Inferior parietal cortex (tissue), 1 donor: ENCODE results near the gene SYNE3.

Experiments
- DNase-seq: peaks from one replicate; pipeline ENCODE4 v3.0.0-alpha.2; 2016; ENCODE audit errors: extremely low spot score

Gene SYNE3

GRCh38 chr14:95505030-95505589 lies 11.3 kb downstream of the SYNE3 start:
- no peak for DNase-seq

- DNase-seq: no peak
Measured at GRCh38 chr14:95504135-95505029, 12.1 kb downstream of the SYNE3 start.

DNA sequence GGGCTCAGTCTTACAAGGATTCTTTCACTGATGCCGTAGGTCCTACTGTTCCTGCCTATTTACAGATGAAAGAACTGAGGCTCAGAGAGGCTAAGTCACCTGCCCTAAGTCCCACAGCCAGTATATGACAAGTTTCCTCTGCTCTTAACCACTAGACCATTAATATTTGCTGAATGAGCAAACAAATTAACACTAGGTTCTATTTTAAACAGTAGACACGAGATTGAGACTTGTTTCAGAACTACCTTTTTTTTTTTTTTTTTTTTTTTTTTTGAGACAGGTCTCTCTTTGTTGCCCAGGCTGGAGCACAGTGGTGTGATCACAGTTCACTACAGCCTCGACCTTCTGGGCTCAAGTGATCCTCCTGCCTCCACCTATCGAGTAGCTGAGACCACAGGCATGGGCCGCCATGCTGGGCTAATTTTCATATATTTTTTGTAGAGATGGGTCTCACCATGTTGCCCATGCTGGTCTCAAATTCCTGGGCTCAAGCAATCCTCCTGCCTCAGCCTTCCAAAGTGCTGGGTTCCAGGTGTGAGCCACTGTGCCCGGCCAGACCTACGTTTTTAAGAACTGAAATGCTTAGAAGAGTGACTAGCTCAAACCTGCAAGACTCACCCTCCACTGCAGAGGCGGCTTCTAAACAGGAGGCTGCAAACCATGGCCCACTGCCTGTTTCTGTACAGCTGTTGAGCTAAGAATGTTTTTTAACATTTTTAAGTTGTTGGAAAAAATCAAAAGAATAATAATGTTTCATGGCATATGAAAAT lies 12.9 kb downstream of the SYNE3 start:
- no peak for DNase-seq

- no peak for DNase-seq
Measured at GRCh38 chr14:95502381-95502950, 14.0 kb downstream of the SYNE3 start.

DNA sequence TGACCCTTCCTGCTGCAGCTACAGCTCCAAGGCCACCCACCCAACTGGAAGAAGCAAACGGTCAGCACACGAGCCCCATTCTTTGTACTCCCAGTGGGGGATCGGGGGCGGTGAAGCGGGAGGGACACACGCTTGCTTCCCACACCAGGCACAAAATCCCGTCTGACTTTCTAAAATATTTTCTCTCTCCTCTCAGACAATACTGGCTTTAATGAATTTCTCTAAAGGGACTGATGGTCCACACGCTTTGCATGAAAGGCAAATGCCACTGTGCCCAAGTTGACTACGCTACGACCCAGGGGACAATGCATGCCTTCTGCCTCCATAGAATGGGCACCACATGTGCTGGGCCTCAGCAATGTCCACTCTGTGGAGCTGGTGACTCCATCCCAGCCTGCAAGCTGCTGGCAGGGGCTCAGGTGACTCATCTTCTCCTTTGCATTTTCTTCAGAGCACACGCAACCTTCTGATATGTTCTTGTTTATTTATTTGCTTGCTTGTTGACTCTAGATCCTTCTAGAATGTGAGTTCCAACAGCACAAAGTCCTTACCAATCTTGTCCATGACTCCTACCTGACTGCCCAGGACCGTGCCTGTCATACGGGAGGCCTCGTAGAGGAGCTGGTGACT lies 15.6 kb downstream of the SYNE3 start:
- DNase-seq: peak; percentile 57

DNA sequence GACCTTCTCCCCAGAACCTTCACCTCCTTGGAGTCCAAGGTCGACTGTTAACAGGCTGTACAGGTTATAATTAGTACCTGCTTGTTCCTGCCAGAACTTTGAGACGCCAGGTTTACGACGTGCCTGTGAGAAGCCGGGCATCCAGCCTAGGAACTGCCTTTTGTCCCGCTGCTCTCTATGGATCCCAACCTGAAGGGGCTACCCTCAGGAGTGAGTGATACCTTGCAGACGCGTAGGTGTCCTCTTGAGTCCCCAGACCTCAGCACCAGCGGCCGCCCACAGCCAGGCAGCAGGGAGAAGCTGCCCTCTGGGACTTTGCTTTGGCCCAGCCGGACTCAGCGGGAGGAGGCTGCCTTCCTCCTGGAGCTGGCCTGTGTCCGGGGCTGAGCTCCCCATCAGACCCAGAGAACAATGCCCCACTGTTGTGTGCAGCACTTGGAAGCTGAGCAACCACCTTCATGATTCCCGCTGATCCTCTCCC lies 16.2 kb downstream of the SYNE3 start:
- peak; percentile 75 for DNase-seq

GRCh38 chr14:95499354-95499750 lies 17.1 kb downstream of the SYNE3 start:
- no peak for DNase-seq

DNA sequence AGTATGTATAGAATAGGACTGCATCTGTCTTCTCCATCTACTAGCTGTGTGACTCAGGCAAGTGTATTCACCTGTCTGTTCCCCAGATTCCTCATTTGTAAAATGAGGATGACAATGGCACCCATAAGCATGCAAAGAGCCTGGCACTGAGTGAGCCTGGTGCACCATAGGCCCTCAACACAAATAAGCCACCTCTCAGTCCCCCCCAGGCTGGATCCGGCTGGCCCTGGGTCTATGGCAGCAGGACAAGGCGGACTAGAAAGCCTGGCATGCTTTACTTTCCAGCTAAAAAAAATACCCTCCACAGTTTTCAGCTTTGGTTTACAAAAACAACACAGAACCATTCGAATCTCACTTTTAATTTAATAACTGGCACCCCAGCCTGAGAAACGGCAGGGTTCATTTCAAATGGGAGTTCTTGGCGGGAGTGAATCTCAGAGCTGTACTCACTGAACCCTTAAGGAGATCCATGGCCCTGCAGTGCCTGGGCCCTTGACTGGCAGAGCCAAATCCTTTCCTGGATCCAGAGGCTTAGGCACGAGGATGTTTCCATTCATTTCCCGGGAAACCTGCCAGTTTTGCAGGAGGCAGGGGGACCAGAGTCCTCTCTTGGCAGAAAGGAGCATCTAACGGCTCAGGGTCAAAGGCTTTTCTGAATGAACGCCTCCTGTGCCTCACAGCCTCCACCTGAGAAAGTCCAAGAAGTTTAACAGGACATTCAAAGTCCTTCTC lies 17.7 kb downstream of the SYNE3 start:
- peak; percentile 60 for DNase-seq

- DNase-seq: no peak
Measured at GRCh38 chr14:95497561-95498011, 18.9 kb downstream of the SYNE3 start.

GRCh38 chr14:95496690-95497259 lies 19.7 kb downstream of the SYNE3 start:
- DNase-seq: no peak

DNA sequence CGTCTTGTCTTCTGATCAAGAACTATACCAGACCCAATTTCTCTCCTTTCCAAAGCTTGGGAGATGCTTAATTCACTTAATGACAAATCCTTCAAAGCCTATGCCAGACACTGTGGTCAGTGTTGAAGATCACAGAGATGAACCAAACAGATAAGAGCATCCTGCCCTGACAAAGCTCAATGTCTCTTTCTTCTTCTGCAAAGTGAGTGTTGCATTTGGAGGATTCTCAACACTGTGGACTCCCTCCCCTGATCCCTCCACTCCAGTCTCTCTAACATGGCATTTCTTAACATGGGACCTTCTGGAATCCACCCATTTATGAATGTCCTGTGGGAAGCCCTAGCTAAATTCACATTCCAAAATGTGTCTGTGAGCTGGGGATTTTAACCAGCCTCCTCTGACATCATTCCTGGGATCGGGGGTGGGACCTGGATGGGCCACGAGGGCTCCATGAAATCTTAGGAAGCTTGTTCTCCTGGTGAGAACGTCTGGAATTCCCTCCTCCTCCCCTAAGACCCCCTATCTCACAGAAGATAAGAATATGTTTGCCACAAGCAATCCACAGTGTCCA lies 20.3 kb downstream of the SYNE3 start:
- DNase-seq: no peak

DNA sequence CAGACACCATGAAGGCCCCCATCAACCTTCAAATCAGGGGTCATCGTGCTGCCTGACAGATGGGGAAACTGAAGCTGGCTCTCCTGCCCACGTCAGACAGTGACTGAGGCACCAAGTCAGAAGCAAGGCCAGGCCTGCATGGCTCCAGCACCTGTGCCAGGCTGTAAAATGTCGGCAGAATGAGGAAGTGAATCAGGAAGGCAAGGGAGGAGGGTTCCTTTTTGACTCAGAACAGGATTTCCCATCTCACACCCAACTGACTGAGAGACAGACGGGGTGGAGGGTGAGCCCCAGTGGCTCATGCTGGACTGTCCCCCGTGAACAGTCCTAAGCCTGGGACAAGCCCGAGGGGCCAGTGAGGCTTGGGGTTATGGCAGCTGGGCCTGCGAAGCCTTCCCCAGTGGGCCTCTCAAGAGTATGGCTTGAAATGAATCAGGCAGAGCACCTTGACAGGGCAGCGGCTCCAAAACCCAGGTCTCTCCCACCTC lies 20.9 kb downstream of the SYNE3 start:
- DNase-seq: no peak

GRCh38 chr14:95495076-95495475 lies 21.4 kb downstream of the SYNE3 start:
- no peak for DNase-seq

- no peak for DNase-seq
Measured at GRCh38 chr14:95494456-95494855, 22.0 kb downstream of the SYNE3 start.

DNA sequence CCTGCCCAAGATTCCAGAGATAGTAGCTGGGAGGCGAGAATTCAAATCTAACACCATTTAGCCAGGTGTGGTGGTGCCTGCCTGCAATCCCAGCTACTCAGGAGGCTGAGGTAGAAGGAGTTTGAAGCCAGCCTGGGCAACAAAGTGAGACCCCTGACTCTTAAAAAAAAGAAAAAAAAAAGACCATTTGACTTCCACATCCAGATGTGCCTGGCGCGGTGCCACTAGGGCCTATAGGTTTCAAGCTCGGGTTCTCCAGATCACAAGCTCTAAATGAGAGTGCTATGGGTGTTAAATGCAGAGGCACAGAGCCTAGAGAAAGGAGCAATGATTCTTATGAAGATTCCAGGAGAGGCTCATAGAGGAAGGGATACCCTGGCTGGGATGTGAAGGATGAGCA lies 22.5 kb downstream of the SYNE3 start:
- no peak for DNase-seq

- DNase-seq: no peak
Measured at GRCh38 chr14:95493503-95493902, 22.9 kb downstream of the SYNE3 start.

- DNase-seq: no peak
Measured at GRCh38 chr14:95491936-95492608, 24.4 kb downstream of the SYNE3 start.

DNA sequence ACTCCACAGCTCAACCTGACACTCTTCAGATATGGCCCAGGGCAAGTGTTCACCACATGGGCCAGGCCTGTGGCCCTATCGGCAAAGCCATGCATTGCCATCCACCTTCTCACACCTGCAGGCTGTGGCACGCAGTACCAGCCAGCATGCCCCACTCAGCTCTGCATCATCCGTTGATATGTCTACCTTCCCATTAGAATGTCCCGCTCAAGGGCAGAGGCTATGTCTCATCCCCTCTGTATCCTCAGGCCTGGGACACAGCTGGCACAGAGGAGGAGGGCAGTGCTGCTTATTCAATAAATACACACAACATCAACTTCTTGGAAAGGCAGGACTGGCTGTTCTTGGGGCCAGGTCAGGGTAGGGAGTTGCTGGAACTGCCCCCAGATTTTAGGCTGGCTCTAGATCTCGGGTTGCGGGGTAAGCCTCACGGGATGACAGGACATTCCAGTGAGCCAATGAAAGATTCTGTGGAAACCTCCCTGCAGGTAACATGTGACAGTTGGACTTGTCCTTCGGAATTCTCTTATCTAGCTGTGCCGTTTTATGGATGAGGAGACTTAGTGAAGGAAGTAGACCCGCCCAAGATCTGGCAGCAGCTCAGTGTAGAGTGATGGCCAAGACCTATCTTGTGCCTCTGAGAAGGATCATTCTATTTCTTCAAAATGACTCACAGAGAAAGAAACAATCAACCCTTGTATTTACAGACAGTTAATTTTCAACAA lies 25.6 kb downstream of the SYNE3 start:
- no peak for DNase-seq

DNA sequence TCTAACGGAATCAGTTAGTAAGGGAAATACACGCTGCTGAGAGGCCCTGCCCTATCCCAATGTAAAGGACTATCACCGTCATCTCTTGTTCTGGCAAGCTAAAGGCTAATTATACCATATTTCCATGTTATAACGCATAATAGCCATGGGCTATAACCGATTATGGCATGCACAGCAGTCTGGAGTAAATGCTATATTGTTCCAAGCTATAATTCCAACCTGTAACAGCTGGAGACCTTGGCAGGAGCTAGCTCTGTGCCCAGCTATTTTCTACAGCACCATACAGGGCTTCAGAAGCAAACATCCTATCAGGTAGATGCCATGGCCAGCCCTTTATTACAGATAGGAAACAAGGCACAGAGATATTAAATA lies 26.3 kb downstream of the SYNE3 start:
- no peak for DNase-seq
